ENCODE results near the gene CACNA1S. TPM values are rescaled to one million over a fixed set of nuclear protein-coding genes. Genes with fewer than 3 reads are reported as not detected.

The CACNA1S gene
- total and polyA plus RNA-seq, 2 of the 8 experiments (the other 6 are each of a cell fraction or from before 2014, with no cell fraction given): 0.06 TPM; not detected in 1

DNA sequence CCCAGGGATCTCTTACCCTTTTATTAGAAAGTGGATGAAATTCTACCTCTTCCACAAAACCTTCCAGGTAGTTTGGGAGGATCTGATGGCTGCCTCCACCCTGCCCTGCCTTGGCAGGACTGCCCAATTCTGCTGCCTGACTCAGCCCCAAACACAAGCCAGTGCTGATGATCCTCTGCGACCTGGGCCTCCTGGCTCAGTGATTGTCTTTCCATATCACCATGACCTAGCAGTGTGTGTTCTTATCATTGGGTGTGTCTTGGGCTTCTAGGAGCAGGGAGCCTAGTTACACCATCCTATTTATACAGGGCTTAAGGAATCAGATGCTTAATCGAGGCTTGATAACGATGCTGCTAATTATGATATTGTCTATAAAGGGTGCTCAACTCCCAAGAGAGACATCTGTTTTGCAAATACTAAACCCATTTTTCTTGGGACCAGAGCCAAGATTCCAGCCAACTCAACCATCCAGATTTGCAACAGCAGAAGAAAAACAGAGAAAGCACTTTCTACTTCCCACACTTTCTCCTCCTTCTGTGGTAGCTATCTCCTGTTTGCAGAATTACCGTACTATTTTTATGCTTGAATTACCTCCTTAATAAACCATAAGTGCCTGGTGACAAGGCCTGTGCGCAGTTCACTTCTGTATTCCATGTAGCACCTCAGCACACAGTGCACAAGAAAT lies 52.2 kb downstream of the CACNA1S start:
- H2BK15ac ChIP-seq (ENCODE audit: low read length): no peak overlapping the region
- no peak overlapping the region for H2BK120ac ChIP-seq (replicated peaks; ENCODE audit: low read depth, low read length)
- H3K79me2 ChIP-seq (ENCODE audit: control insufficient read depth in 1 of 2, insufficient read depth in 2 of 2, low read length in 2 of 2): no peaks in the 10 kb centered on the region
- DNase-seq (ENCODE audit: low read depth in 1 of 2, low spot score in 2 of 2) (no peak), FAIRE-seq (no peak)
- H4K91ac ChIP-seq (replicated peaks; ENCODE audit: insufficient read length, low read length): no peak overlapping the region
- H3K56ac ChIP-seq (replicated peaks; ENCODE audit: insufficient read length, low read depth, low read length): no peak overlapping the region
- POLR2A ChIA-PET (ENCODE audit: partially characterized antibody): interaction anchor here (1.3 to 2.4 kb wide), 2 partner anchors 11 to 66 kb away, joined by 3 to 8 read pairs; no protein-coding TSS in a partner anchor
- CTCF ChIA-PET (ENCODE audit: partially characterized antibody): interaction anchor here (0.8 to 2.8 kb wide), 7 partner anchors 10 to 88 kb away, joined by 3 to 15 read pairs (median 4); no protein-coding TSS in a partner anchor
- H2BK12ac ChIP-seq (ENCODE audit: low read depth, low read length): 0 out of 2 replicates have a peak overlapping the region, but pooled peaks have one; percentile 2
- H4K8ac ChIP-seq (ENCODE audit: extremely low read depth, insufficient read depth, low read length): no peak overlapping the region
- 94% methylated on average over 5 of the region's 5 CpGs; no CpG with 5 or more reads in 1 of the 2 experiments for WGBS, 2 experiments (ENCODE audit: extremely low coverage in 1 of 2, insufficient coverage in 1 of 2, insufficient read length in 1 of 2, insufficient replicate concordance in 2 of 2, low coverage in 1 of 2, low lambda C conversion rate in 2 of 2, missing lambda C conversion rate in 1 of 2)
- H3K79me1 ChIP-seq (ENCODE audit: low read depth, low read length): no peaks in the 10 kb centered on the region
- no peak overlapping the region for H2AK5ac ChIP-seq (ENCODE audit: low read depth, low read length)
- no peak overlapping the region for H3K9ac ChIP-seq (replicated peaks in 1 of 4; ENCODE audit: extremely low read depth in 1 of 4, low read depth in 3 of 4, low read length in 3 of 4)
- H2BK20ac ChIP-seq (ENCODE audit: low read length): no peak overlapping the region
- no peak overlapping the region for H3K4me3 ChIP-seq (ENCODE audit: extremely low read depth in 1 of 4, insufficient read depth in 2 of 4, low read depth in 3 of 4, low read length in 4 of 4)
- no peak overlapping the region for H3K14ac ChIP-seq (ENCODE audit: insufficient read length)
- H2AFZ ChIP-seq (ENCODE audit: low read length): no peak overlapping the region
- H3K27ac ChIP-seq (ENCODE audit: low read depth, low read length): no peak overlapping the region
- H3K23ac ChIP-seq (ENCODE audit: insufficient read length): no peak overlapping the region
- no peaks in the 10 kb centered on the region for H3K9me3 ChIP-seq (ENCODE audit: insufficient read depth in 2 of 2, low read depth in 1 of 2, low read length in 1 of 2)
- peaks cover 0 to 18% (median 10%) of the 10 kb centered on the region in 4 experiments; a peak in 6 of 7 replicates for H3K4me1 ChIP-seq (replicated peaks in 1 of 4; ENCODE audit: control insufficient read depth in 3 of 4, insufficient read depth in 4 of 4, low read length in 3 of 4)
- H2BK5ac ChIP-seq (ENCODE audit: low read depth, low read length): no peak overlapping the region
- H3K18ac ChIP-seq (ENCODE audit: extremely low read depth, low read length): no peak overlapping the region
- no peaks in the 10 kb centered on the region for H3K23me2 ChIP-seq (ENCODE audit: low read depth, low read length)
- no peak overlapping the region for H3K4me2 ChIP-seq (ENCODE audit: insufficient read depth in 1 of 2, low read depth in 2 of 2, low read length in 2 of 2)
- H4K5ac ChIP-seq (ENCODE audit: insufficient read length, low read depth, low read length): no peak overlapping the region
- H4K20me1 ChIP-seq (replicated peaks in 1 of 2; ENCODE audit: control insufficient read depth in 1 of 2, insufficient read depth in 2 of 2, low read length in 2 of 2): no peaks in the 10 kb centered on the region
- no peak overlapping the region for H3K4ac ChIP-seq (replicated peaks; ENCODE audit: insufficient read length, low read depth, low read length)
- no peaks in the 10 kb centered on the region for H3K27me3 ChIP-seq (replicated peaks in 1 of 4; ENCODE audit: control insufficient read depth in 3 of 4, extremely low read depth in 1 of 4, insufficient read depth in 3 of 4, low read length in 3 of 4)
- H3K36me3 ChIP-seq (ENCODE audit: control insufficient read depth in 2 of 4, insufficient read depth in 4 of 4, low read length in 3 of 4): no peaks in the 10 kb centered on the region
- TF ChIP-seq BACH1 (IDR thresholded peaks at IDR 0.05; ENCODE audit: low read length) (no peak), HDAC6 (IDR thresholded peaks at IDR 0.05; ENCODE audit: low read depth, low read length) (no peak), KDM5A (IDR thresholded peaks at IDR 0.05; ENCODE audit: low read length) (no peak), POU5F1 (IDR thresholded peaks at IDR 0.05; ENCODE audit: low read depth, low read length) (no peak), CEBPB (IDR thresholded peaks at IDR 0.05; ENCODE audit: low read depth, low read length) (no peak), KDM1A (IDR thresholded peaks at IDR 0.05; ENCODE audit: borderline replicate concordance, low read length) (no peak), BCL11A (IDR thresholded peaks at IDR 0.05; ENCODE audit: low read depth in 2 of 2, low read length in 2 of 2) (no peak), TAF7 (optimal IDR thresholded peaks at IDR 0.05; ENCODE audit: borderline replicate concordance, low read depth, low read length) (no peak), CBX8 (IDR thresholded peaks at IDR 0.05; ENCODE audit: borderline replicate concordance, low read depth, low read length) (no peak)
- TF ChIP-seq, protein P1, sequence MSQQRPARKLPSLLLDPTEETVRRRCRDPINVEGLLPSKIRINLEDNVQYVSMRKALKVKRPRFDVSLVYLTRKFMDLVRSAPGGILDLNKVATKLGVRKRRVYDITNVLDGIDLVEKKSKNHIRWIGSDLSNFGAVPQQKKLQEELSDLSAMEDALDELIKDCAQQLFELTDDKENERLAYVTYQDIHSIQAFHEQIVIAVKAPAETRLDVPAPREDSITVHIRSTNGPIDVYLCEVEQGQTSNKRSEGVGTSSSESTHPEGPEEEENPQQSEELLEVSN (IDR thresholded peaks at IDR 0.05): no peak
- TF ChIP-seq, protein P2, sequence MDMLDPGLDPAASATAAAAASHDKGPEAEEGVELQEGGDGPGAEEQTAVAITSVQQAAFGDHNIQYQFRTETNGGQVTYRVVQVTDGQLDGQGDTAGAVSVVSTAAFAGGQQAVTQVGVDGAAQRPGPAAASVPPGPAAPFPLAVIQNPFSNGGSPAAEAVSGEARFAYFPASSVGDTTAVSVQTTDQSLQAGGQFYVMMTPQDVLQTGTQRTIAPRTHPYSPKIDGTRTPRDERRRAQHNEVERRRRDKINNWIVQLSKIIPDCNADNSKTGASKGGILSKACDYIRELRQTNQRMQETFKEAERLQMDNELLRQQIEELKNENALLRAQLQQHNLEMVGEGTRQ (IDR thresholded peaks at IDR 0.05; ENCODE audit: low read length): no peak

All from H1 (cell line).